ENCODE results near the gene NLGN1. TPM values are rescaled to one million over a fixed set of nuclear protein-coding genes. Genes with fewer than 3 reads are reported as not detected.

The NLGN1 gene
- total RNA-seq, 1 donor from 2014 or later: not detected

DNA sequence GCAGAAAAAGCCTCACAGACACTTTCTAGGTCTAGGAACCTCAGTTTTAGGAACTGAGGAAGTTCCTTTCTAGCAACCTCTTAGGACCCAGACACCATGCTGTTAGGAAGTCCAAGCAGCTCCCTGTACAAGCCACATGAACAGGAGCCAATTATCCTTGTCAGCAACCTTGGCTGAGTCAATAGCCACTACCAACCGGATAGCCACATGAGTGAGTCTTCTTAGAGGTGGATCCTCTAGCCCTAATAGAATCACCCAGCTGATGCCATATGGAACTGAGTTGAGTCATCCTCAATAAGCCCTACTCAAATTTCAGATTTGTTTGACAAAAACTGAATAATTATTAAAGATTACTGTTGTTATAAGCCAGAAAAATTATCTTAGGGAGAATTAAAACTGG lies 256.2 kb downstream of the NLGN1 start:
- ATAC-seq (ENCODE audit: low read depth) (no peak), DNase-seq (no peak)
- no peak overlapping the region for H3K27ac Mint-ChIP-seq
- H3K4me3 Mint-ChIP-seq: no peak overlapping the region
- H3K27me3 Mint-ChIP-seq: no peaks in the 10 kb centered on the region
- intact Hi-C loops (cut with micrococcal nuclease): no loop called here
- H3K36me3 Mint-ChIP-seq (ENCODE audit: low read depth): no peaks in the 10 kb centered on the region
- CTCF ChIA-PET: no interaction called here
- POLR2A ChIA-PET: no interaction called here
- TF ChIP-seq, protein P1, sequence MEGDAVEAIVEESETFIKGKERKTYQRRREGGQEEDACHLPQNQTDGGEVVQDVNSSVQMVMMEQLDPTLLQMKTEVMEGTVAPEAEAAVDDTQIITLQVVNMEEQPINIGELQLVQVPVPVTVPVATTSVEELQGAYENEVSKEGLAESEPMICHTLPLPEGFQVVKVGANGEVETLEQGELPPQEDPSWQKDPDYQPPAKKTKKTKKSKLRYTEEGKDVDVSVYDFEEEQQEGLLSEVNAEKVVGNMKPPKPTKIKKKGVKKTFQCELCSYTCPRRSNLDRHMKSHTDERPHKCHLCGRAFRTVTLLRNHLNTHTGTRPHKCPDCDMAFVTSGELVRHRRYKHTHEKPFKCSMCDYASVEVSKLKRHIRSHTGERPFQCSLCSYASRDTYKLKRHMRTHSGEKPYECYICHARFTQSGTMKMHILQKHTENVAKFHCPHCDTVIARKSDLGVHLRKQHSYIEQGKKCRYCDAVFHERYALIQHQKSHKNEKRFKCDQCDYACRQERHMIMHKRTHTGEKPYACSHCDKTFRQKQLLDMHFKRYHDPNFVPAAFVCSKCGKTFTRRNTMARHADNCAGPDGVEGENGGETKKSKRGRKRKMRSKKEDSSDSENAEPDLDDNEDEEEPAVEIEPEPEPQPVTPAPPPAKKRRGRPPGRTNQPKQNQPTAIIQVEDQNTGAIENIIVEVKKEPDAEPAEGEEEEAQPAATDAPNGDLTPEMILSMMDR (IDR thresholded peaks at IDR 0.05): no peak
- H3K9me3 Mint-ChIP-seq: peaks cover 7% of the 10 kb centered on the region
- no peaks in the 10 kb centered on the region for H3K4me1 Mint-ChIP-seq

DNA sequence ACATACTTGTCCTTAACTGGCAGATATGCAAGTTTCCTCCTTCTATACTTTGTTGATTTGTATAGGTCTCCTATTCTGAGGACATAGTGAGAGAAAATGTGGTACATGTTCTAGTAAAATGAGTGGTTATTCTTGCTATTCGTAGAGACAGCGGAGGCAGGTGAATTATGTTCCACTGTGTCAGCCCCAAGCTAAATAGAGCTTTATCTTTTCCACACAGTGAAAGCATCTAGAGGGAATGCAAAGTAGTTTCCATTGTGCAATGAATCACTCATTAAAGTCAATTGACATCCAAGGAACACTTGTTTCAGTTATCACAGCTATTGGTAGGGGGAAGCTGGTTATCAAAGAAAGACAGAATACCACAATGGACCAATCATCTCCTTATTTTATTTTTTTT lies 262.4 kb downstream of the NLGN1 start:
- no peak overlapping the region for H3K27ac Mint-ChIP-seq
- DNase-seq (no peak), ATAC-seq (ENCODE audit: low read depth) (no peak)
- H3K36me3 Mint-ChIP-seq (ENCODE audit: low read depth): no peaks in the 10 kb centered on the region
- no peaks in the 10 kb centered on the region for H3K4me1 Mint-ChIP-seq
- TF ChIP-seq, protein P1 (IDR thresholded peaks at IDR 0.05): no peak
- no peaks in the 10 kb centered on the region for H3K27me3 Mint-ChIP-seq
- no peak overlapping the region for H3K4me3 Mint-ChIP-seq
- intact Hi-C loops (cut with micrococcal nuclease): no loop called here
- CTCF ChIA-PET: no interaction called here
- POLR2A ChIA-PET: no interaction called here
- no peaks in the 10 kb centered on the region for H3K9me3 Mint-ChIP-seq

DNA sequence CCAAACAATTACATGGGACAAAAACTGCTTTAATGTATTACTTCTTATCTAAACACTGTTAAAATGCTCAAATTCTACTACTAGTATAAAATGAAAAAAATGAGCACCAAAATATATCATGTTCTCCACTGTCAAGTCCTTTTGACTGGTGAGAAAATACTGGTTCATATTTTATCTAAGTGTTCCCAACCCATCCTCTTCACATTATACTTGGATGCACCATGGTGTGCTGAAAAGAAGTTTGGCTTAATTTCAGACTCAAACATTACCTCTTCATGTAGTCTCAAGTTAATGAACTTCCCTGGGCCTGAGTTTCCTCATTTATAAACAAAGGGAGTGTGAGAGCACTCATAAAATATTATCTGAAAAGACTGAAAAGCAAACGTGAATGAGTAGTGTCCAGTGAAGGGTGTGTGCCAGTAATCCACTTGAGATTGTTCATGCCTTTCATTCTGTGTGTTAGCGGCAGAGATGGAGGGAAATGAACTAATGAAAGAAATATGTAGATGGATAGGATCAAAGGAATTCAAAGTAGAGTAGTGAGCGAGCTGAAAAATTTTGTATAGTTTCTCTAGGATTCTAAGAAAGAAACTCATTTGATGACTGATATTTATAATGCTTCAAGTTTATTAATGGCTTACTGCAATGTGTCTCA lies 263.2 kb downstream of the NLGN1 start:
- Mint-ChIP-seq H3K4me1 (no peaks in the 10 kb centered on the region), H3K27ac (no peak overlapping the region), H3K27me3 (no peaks in the 10 kb centered on the region), H3K9me3 (no peaks in the 10 kb centered on the region), H3K4me3 (no peak overlapping the region), H3K36me3 (ENCODE audit: low read depth) (no peaks in the 10 kb centered on the region)
- no peak for DNase-seq
- TF ChIP-seq, protein P1 (IDR thresholded peaks at IDR 0.05): no peak
- POLR2A ChIA-PET: no interaction called here
- CTCF ChIA-PET: no interaction called here
- intact Hi-C loops (cut with micrococcal nuclease): no loop called here
- ATAC-seq (ENCODE audit: low read depth): no peak

DNA sequence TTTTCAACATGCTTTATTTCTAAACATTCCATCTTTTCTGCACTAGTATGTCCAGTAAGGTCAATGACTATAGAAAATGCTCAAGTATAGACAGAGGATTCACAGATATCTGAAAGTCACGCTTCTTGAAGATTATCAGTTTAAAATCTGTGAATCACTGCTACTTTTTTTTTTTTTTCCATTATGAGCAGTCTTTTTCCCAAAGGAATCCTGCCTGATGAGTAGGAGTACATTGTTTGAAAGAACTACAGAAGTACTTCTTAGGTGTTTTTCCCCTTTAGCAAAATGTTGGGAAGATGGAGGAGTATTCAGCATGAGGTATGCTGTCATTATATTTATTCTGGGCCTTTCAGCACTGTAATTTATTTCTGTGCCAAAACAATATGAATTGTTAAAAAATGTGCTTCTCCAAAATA lies 266.2 kb downstream of the NLGN1 start:
- Mint-ChIP-seq H3K27me3 (no peaks in the 10 kb centered on the region), H3K9me3 (no peaks in the 10 kb centered on the region), H3K36me3 (ENCODE audit: low read depth) (no peaks in the 10 kb centered on the region), H3K27ac (no peak overlapping the region), H3K4me1 (no peaks in the 10 kb centered on the region), H3K4me3 (no peak overlapping the region)
- intact Hi-C loops (cut with micrococcal nuclease): no loop called here
- ChIA-PET POLR2A (no interaction called here), CTCF (no interaction called here)
- DNase-seq (no peak), ATAC-seq (ENCODE audit: low read depth) (no peak)
- TF ChIP-seq, protein P1 (IDR thresholded peaks at IDR 0.05): no peak

DNA sequence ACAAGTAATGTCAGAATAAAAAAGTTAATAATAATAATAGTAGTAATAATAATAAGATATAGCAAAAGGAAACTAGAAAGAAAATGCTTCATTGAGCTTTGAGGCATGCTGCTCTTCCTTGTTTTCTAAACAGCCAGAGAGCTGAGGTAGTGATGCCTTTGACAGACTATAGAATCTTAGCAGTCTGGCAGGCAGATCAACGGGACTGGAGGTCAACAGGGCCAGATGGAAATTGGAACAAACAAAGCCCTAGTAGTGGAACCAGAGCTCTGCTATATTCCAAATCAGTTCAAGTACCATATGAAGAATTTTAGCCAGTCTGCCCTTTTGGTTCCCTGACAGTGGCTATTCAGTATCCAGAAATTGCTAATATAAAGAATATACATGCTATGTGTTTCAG lies 278.6 kb downstream of the NLGN1 start:
- intact Hi-C loops (cut with micrococcal nuclease): no loop called here
- ChIA-PET CTCF (no interaction called here), POLR2A (no interaction called here)
- no peak overlapping the region for H3K27ac Mint-ChIP-seq
- TF ChIP-seq, protein P1 (IDR thresholded peaks at IDR 0.05): no peak
- H3K27me3 Mint-ChIP-seq: no peaks in the 10 kb centered on the region
- H3K9me3 Mint-ChIP-seq: peaks cover 2% of the 10 kb centered on the region
- H3K4me1 Mint-ChIP-seq: no peaks in the 10 kb centered on the region
- no peak for DNase-seq
- H3K36me3 Mint-ChIP-seq (ENCODE audit: low read depth): no peaks in the 10 kb centered on the region
- no peak for ATAC-seq (ENCODE audit: low read depth)
- H3K4me3 Mint-ChIP-seq: no peak overlapping the region

All from activated B cell treated with CpG ODN at 0.5 μM for 24 hours (primary cell).